ENCODE measurements around the gene LRMDA. TPM values are rescaled to one million over a fixed set of nuclear protein-coding genes. Genes with fewer than 3 reads are reported as not detected.

Gene LRMDA
- total and polyA plus RNA-seq, 2 of the 13 experiments (the other 11 are each of a cell fraction or from before 2014, with no cell fraction given), result 13.4 to 22.0 TPM

DNA sequence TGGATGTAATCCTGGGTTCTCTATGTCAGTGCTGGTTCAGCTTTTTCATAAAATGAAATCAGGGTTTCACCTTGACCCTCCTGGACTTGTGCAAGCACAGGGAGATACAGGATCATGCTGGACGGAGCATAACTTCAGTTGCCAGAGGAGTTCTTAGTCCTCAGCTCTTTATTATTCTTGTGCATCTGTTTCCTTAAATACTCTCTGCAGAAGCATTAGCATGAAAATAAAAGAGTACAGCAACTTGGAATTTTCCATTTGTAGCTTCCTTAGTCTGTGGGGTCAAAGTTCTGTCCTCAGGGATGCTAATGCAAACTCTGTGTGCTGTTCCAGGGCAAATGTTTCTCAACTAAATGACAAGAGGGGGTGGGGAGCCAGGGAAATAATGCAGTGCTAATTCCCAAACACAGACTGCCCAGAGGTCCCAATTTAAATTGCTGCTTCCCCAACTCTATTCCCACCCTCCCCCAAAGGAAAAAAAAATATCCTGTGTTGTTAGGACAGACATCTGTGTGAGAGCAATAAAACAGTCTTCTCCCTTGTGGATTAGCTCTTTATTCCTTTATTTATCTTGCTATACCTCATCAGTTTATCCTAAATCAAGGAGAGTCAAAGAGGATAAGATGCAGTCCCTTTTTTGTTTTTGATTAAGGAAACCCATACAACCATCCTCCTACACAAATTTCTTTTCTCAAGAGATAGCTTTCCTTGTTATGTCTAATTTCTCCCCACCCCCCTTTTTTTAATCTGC, 905.0 kb downstream of the LRMDA start (continued):
- TF ChIP-seq GTF3A (CRISPR knock-in tag; conservative IDR thresholded peaks at IDR 0.05) (no peak), ZBTB49 (CRISPR knock-in tag; IDR thresholded peaks at IDR 0.05; ENCODE audit: borderline replicate concordance) (no peak), KDM4B (CRISPR knock-in tag; IDR thresholded peaks at IDR 0.05) (no peak), ZNF782 (CRISPR knock-in tag; IDR thresholded peaks at IDR 0.05; ENCODE audit: borderline replicate concordance) (no peak), CREB3 (CRISPR knock-in tag; IDR thresholded peaks at IDR 0.05) (no peak), KLF15 (CRISPR knock-in tag; IDR thresholded peaks at IDR 0.05; ENCODE audit: borderline replicate concordance) (no peak), NFE2L2 (IDR thresholded peaks at IDR 0.05; ENCODE audit: low read length) (no peak), ZNF234 (CRISPR knock-in tag; conservative IDR thresholded peaks at IDR 0.05) (no peak), ZNF280D (CRISPR knock-in tag; IDR thresholded peaks at IDR 0.05) (0 out of 2 replicates have a peak, but pooled peaks have one; percentile 55), ZNF510 (CRISPR knock-in tag; IDR thresholded peaks at IDR 0.05; ENCODE audit: low read depth) (no peak), ZMAT5 (CRISPR knock-in tag; IDR thresholded peaks at IDR 0.05; ENCODE audit: borderline replicate concordance, low read depth) (no peak), ZZZ3 (CRISPR knock-in tag; IDR thresholded peaks at IDR 0.05; ENCODE audit: borderline replicate concordance) (no peak), DNMT1 (CRISPR knock-in tag; IDR thresholded peaks at IDR 0.05) (no peak), GTF2F1 (IDR thresholded peaks at IDR 0.05; ENCODE audit: low read length) (no peak), GATAD2A (CRISPR knock-in tag; IDR thresholded peaks at IDR 0.05) (peak; percentile 51; the same call in 1 of the 2 replicates), ZSCAN20 (CRISPR knock-in tag; IDR thresholded peaks at IDR 0.05; ENCODE audit: borderline replicate concordance) (no peak), ZNF414 (CRISPR knock-in tag; IDR thresholded peaks at IDR 0.05) (no peak), ESRRA (CRISPR knock-in tag; IDR thresholded peaks at IDR 0.05; ENCODE audit: low read depth) (no peak), JUNB (CRISPR knock-in tag; IDR thresholded peaks at IDR 0.05; ENCODE audit: borderline replicate concordance) (no peak)
- TF ChIP-seq, protein P1, sequence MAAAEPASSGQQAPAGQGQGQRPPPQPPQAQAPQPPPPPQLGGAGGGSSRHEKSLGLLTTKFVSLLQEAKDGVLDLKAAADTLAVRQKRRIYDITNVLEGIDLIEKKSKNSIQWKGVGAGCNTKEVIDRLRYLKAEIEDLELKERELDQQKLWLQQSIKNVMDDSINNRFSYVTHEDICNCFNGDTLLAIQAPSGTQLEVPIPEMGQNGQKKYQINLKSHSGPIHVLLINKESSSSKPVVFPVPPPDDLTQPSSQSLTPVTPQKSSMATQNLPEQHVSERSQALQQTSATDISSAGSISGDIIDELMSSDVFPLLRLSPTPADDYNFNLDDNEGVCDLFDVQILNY (CRISPR knock-in tag; conservative IDR thresholded peaks at IDR 0.05), result no peak
- TF ChIP-seq, protein P2, sequence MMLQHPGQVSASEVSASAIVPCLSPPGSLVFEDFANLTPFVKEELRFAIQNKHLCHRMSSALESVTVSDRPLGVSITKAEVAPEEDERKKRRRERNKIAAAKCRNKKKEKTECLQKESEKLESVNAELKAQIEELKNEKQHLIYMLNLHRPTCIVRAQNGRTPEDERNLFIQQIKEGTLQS (CRISPR knock-in tag; IDR thresholded peaks at IDR 0.05), result no peak

All from HepG2 (cell line).